OCI-LY3 (cell line): Measurements from ENCODE around the gene DCPS.

Experiments used
- H2AFZ ChIP-seq: fragments of 200-600, 300-600 bp; shearing (Covaris generic); 2 replicates; pipeline ENCODE4 v1.6.0; 2014; ENCODE audit warnings: antibody characterized with exemption, low read depth, low read length
- H3K27ac ChIP-seq: fragments of 200-600, 300-600 bp; sonication (generic); 2 replicates; pipeline ENCODE4 v1.5.1; 2014; ENCODE audit warnings: mild to moderate bottlenecking, low read length, moderate library complexity, mixed read lengths
- H3K27me3 ChIP-seq: fragments of 200-600, 300-600 bp; sonication (generic); 2 replicates; pipeline ENCODE4 v1.6.1; 2014; ENCODE audit warnings: low read depth, low read length, mixed read lengths
- H3K36me3 ChIP-seq: fragments of 200-600, 300-600 bp; sonication (generic); replicated peaks from 2 replicates; pipeline ENCODE3; 2014; ENCODE audit warnings: low read depth, low read length, mixed read lengths
- H3K4me1 ChIP-seq: fragments of 300-600, 200-600 bp; sonication (generic); 2 replicates; pipeline ENCODE4 v1.6.1; 2014; ENCODE audit warnings: low read length, mixed read lengths
- H3K4me2 ChIP-seq: fragments of 200-600, 300-600 bp; sonication (generic); 2 replicates; pipeline ENCODE4 v1.6.1; 2014; ENCODE audit warnings: low read length, mixed read lengths
- H3K4me3 ChIP-seq: fragments of 300-600, 200-600 bp; sonication (generic); 2 replicates; pipeline ENCODE4 v1.5.1; 2014; ENCODE audit warnings: antibody characterized with exemption, mild to moderate bottlenecking, low read length, moderate library complexity
- H3K79me2 ChIP-seq: fragments of 300-600, 200-600 bp; shearing (Covaris generic); 2 replicates; pipeline ENCODE4 v1.6.1; 2014; ENCODE audit warnings: mild to moderate bottlenecking, low read length, mixed read lengths
- H3K9ac ChIP-seq: fragments of 300-600, 200-600 bp; shearing (Covaris generic); 2 replicates; pipeline ENCODE4 v1.6.0; 2014; ENCODE audit warnings: mild to moderate bottlenecking, low read length, moderate library complexity
- H3K9me3 ChIP-seq: fragments of 200-600, 300-600 bp; shearing (Covaris generic); 2 replicates; pipeline ENCODE4 v1.6.1; 2014; ENCODE audit warnings: low read length, mixed read lengths; ENCODE audit not compliant: insufficient read depth
- H4K20me1 ChIP-seq: fragments of 200-600, 300-600 bp; sonication (generic); 2 replicates; pipeline ENCODE4 v1.6.1; 2016; ENCODE audit warnings: low read length, mixed read lengths; ENCODE audit not compliant: insufficient read depth
- EZH2phosphoT487 ChIP-seq: fragments of 200-600 bp; shearing (Covaris generic); IDR thresholded peaks from 2 replicates; pipeline ENCODE4 v1.6.1; 2018; ENCODE audit warnings: antibody characterized with exemption, mixed run types, low read depth
- TF ChIP-seq, protein P1 (sequence below): fragments of 200-600, 300-600 bp; sonication (generic); IDR thresholded peaks from 2 replicates; pipeline ENCODE4 v1.5.1; 2014; ENCODE audit warnings: antibody characterized with exemption, low read length, low read depth

Gene DCPS

GRCh38 chr11:126358763-126359160 is 54.9 kb downstream of the DCPS start:
- Histone ChIP-seq H3K27me3 (no peaks in the 10 kb centered on the region), H3K9me3 (no peaks in the 10 kb centered on the region), H3K27ac (no peak overlapping the region), H4K20me1 (no peaks in the 10 kb centered on the region), H3K9ac (no peak overlapping the region), H3K4me2 (no peak overlapping the region), H3K4me1 (peaks cover 14% of the 10 kb centered on the region), H3K4me3 (no peak overlapping the region), H3K79me2 (peaks cover 30% of the 10 kb centered on the region), H2AFZ (no peak overlapping the region), H3K36me3 (peaks cover 2% of the 10 kb centered on the region)
- TF ChIP-seq EZH2phosphoT487: no peak
- TF ChIP-seq, protein P1, sequence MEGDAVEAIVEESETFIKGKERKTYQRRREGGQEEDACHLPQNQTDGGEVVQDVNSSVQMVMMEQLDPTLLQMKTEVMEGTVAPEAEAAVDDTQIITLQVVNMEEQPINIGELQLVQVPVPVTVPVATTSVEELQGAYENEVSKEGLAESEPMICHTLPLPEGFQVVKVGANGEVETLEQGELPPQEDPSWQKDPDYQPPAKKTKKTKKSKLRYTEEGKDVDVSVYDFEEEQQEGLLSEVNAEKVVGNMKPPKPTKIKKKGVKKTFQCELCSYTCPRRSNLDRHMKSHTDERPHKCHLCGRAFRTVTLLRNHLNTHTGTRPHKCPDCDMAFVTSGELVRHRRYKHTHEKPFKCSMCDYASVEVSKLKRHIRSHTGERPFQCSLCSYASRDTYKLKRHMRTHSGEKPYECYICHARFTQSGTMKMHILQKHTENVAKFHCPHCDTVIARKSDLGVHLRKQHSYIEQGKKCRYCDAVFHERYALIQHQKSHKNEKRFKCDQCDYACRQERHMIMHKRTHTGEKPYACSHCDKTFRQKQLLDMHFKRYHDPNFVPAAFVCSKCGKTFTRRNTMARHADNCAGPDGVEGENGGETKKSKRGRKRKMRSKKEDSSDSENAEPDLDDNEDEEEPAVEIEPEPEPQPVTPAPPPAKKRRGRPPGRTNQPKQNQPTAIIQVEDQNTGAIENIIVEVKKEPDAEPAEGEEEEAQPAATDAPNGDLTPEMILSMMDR: no peak

DNA sequence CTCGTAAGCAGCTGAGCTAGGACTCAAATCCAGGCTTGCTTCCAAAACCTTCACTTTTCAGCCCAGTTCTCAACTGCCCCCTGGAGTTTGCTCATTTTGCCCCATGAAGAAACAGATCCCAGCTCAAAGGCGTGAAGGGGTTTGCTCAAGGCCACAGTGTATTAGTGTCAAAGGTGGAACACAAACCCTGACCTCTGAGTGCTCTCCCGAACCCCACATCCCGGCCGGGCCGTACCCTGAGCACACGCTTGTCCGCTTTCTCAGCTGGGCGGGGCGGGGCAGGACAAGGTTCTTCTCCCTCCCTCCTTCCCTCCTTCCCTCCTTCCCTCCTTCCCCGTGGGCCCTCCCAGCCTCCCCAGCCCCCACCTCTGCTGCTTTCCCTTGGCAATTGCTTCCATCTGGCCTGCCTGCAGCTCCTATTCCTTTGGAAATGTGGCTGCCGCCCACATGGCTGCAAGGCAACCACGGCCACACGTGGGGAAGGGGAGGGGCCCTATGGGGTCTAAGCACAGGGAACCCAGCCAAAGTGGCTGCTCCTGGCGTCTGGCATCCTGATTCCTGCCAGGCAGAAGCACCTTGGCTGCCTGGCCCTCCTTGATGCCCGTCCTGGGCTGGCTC is 55.7 kb downstream of the DCPS start:
- H3K9me3 ChIP-seq: no peaks in the 10 kb centered on the region
- TF ChIP-seq, protein P1: no peak
- TF ChIP-seq EZH2phosphoT487: no peak
- no peaks in the 10 kb centered on the region for H3K27me3 ChIP-seq
- H3K27ac ChIP-seq: no peak overlapping the region
- peaks cover 10% of the 10 kb centered on the region for H3K4me1 ChIP-seq
- no peak overlapping the region for H3K9ac ChIP-seq
- peaks cover 24% of the 10 kb centered on the region for H3K79me2 ChIP-seq
- no peak overlapping the region for H2AFZ ChIP-seq
- H3K4me2 ChIP-seq: no peak overlapping the region
- no peaks in the 10 kb centered on the region for H4K20me1 ChIP-seq
- H3K36me3 ChIP-seq: no peaks in the 10 kb centered on the region
- no peak overlapping the region for H3K4me3 ChIP-seq

DNA sequence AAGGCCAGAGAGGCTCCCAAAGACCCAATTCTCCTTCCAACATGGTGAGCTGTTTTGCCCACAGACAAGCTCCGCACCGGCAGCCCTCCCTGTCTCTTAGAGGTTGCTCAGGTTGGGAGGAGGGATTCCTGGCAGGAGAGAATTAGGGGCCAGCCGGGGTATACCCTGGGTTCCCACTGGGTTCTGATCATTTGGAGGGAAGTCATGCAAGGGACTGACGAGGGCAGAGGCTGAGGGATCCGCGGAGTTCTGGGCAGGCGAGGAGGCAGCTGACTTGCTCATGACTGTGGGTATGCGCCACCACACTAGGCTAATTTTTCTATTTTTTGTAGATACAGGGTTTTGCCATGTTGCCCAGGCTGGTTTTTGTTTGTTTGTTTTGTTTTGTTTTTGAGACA is 56.2 kb downstream of the DCPS start:
- Histone ChIP-seq H3K4me2 (no peak overlapping the region), H3K27ac (no peak overlapping the region), H3K9ac (no peak overlapping the region), H4K20me1 (no peaks in the 10 kb centered on the region), H3K27me3 (no peaks in the 10 kb centered on the region), H3K36me3 (no peaks in the 10 kb centered on the region), H3K4me3 (no peak overlapping the region), H2AFZ (no peak overlapping the region), H3K4me1 (peaks cover 9% of the 10 kb centered on the region), H3K9me3 (no peaks in the 10 kb centered on the region), H3K79me2 (peaks cover 19% of the 10 kb centered on the region)
- TF ChIP-seq, protein P1: no peak
- TF ChIP-seq EZH2phosphoT487: no peak

GRCh38 chr11:126361400-126361799 is 57.5 kb downstream of the DCPS start:
- H2AFZ ChIP-seq: no peak overlapping the region
- no peak overlapping the region for H3K9ac ChIP-seq
- no peak overlapping the region for H3K4me3 ChIP-seq
- TF ChIP-seq, protein P1: no peak
- no peak for TF ChIP-seq EZH2phosphoT487
- peaks cover 10% of the 10 kb centered on the region for H3K79me2 ChIP-seq
- H3K4me1 ChIP-seq: peaks cover 6% of the 10 kb centered on the region
- H3K27me3 ChIP-seq: no peaks in the 10 kb centered on the region
- H3K27ac ChIP-seq: no peak overlapping the region
- no peak overlapping the region for H3K4me2 ChIP-seq
- H4K20me1 ChIP-seq: no peaks in the 10 kb centered on the region
- H3K36me3 ChIP-seq: no peaks in the 10 kb centered on the region
- H3K9me3 ChIP-seq: no peaks in the 10 kb centered on the region
